Psoas muscle (tissue), 8 donors: Measurements from ENCODE around the gene XKR3. TPM values are rescaled to one million over a fixed set of nuclear protein-coding genes. Genes with fewer than 3 reads are reported as not detected.
"Not testable (repeated sequence)": the region's sequence is repeated elsewhere in the genome, so short reads cannot be mapped to it uniquely, and the experiment has no call there.

Experiments used
- ATAC-seq, 4 donors: fragments of 200-7000 bp; cut with Tn5 transposase; one replicate each; pipeline ENCODE4 v1.9.1; 2020; ENCODE audit warnings: moderate library complexity in 3 of 4, mild to moderate bottlenecking in 2 of 4
- DNase-seq, 2 donors: peaks; one replicate each; pipeline ENCODE4 v3.0.0-alpha.2; 2020
- H3K27ac ChIP-seq: fragments of 200-600 bp; one replicate; pipeline ENCODE4 v1.8.0; 2022
- H3K27me3 ChIP-seq, 3 donors: fragments of 200-600 bp in 1 of 3; one replicate each; pipeline versions ENCODE4 v1.6.1 to v1.8.0; 2013 to 2022; ENCODE audit warnings: low read length in 2 of 3, mild to moderate bottlenecking in 2 of 3, moderate library complexity in 1 of 3; ENCODE audit not compliant: insufficient read depth in 3 of 3
- H3K36me3 ChIP-seq, 2 donors: fragments of 200-600 bp in 1 of 2; one replicate each; pipeline versions ENCODE4 v1.6.1 to v1.8.0; 2013 to 2022; ENCODE audit warnings: low read depth in 1 of 2, mild to moderate bottlenecking in 1 of 2, moderate library complexity in 1 of 2; ENCODE audit not compliant: insufficient read depth in 1 of 2
- H3K4me1 ChIP-seq: fragments of 200-600 bp; one replicate; pipeline ENCODE4 v1.8.0; 2022
- H3K4me3 ChIP-seq: fragments of 200-600 bp; one replicate; pipeline ENCODE4 v1.8.0; 2022; ENCODE audit warnings: mild to moderate bottlenecking
- H3K9me3 ChIP-seq: fragments of 200-600 bp; one replicate; pipeline ENCODE4 v1.8.0; 2022
- CTCF ChIP-seq: fragments of 200-600 bp; IDR thresholded peaks from one replicate; pipeline ENCODE4 v1.8.0; 2022; ENCODE audit warnings: antibody characterized with exemption
- WGBS, 3 donors: extraction: QIAGEN DNeasy Blood & Tissue Kit; methylation state at CpG; one replicate each; pipeline versions ENCODE4 v1.1.6 to v1.1.7; 2013; 5-methylcytosine and 5-hydroxymethylcytosine counted together
- intact Hi-C, 2 donors: fragments of 100-400 bp; cut with DNase I; formaldehyde crosslinking; loops; one replicate each; pipeline versions ENCODE4 v1.11.0 to v1.14.2; 2022
- long read RNA-seq, 2 donors: library from polyadenylated mRNA; unstranded; transcript quantifications; one replicate each; pipeline ENCODE4 v2.0.0, GENCODE V29; 2021
- polyA plus RNA-seq, 3 donors: library from polyadenylated mRNA; stranded (reverse); fragments of 200-250 nt; gene quantifications; one replicate each; pipeline ENCODE4 v1.2.3, GENCODE V29; 2013
- total RNA-seq, 4 donors: library from RNA; stranded (reverse); fragmentation: NEBNext Ultra II Directional in 2 of 4; extraction: Animal tissue kit (Norgen Biotek cat#: 25700) in 2 of 4; gene quantifications; one replicate each; pipeline versions ENCODE4 v1.2.1 to v1.2.4, GENCODE V29; 2021 to 2023
- donor health status: healthy with polysubstance abuse.
- donor health status: DM: no; HTN: no; CAD: no; lungs with moderate emphysema.
- donor health status: Bipolar disorder and iron deficiency.
- donor health status: healthy.
- donor health status: DM: yes; HTN: yes; CAD: no.
- donor health status: DM: no; HTN: no; CAD: no.
- donor health status: DM: no; HTN: no; CAD: no.
- donor health status: DM: yes; HTN: yes; CAD: no.

XKR3 gene
- total RNA-seq (not detected), polyA plus RNA-seq (not detected)
- long read RNA-seq, donor 1 = 0 reads
- long read RNA-seq, donor 2 = 0 reads

GRCh38 chr22:16824716-16825687 is at the start of gene XKR3:
TSS of gene XKR3 (minus strand) at chr22:16825411. CDS start at chr22:16808073, 17,338 bp downstream.
- H3K4me3 ChIP-seq = peak within 1 kb of the TSS; percentile 35
- DNase-seq = no peak

GRCh38 chr22:16869640-16870039 is 44.4 kb upstream of the XKR3 start:
- ATAC-seq, H3K4me1 ChIP-seq, H3K27ac ChIP-seq, intact Hi-C loops, H3K4me3 ChIP-seq, H3K36me3 ChIP-seq, H3K27me3 ChIP-seq, DNase-seq, H3K9me3 ChIP-seq: not testable (repeated sequence)
- WGBS, 3 donors = 63 to 69% (median 65%) methylated on average over 6 of the region's 6 CpGs

More at GRCh38 chr22:16824716-16825687, at the start of gene XKR3:
- intact Hi-C loops = no loop called here
- Histone ChIP-seq H3K27me3 (no peaks in the 10 kb centered on the region), H3K36me3 (no peaks in the 10 kb centered on the region), H3K9me3 (no peaks in the 10 kb centered on the region), H3K4me1 (no peaks in the 10 kb centered on the region), H3K27ac (no peak within 1 kb of the TSS)
- WGBS, 3 donors = 29 to 45% (median 33%) methylated on average over 9 of the region's 9 CpGs
- no peak for TF ChIP-seq CTCF
- ATAC-seq = no peak

- no peak for TF ChIP-seq CTCF
- Histone ChIP-seq H3K4me3 (no peak overlapping the region), H3K27ac (no peak overlapping the region), H3K36me3 (no peaks in the 10 kb centered on the region), H3K4me1 (no peaks in the 10 kb centered on the region), H3K27me3 (no peaks in the 10 kb centered on the region), H3K9me3 (no peaks in the 10 kb centered on the region)
- intact Hi-C loops = no loop called here
- DNase-seq (no peak), ATAC-seq (no peak)
- 64 to 88% (median 70%) methylated on average over 3 of the region's 3 CpGs for WGBS, 3 donors
Observed at GRCh38 chr22:16866167-16866566, 41.0 kb upstream of the XKR3 start.

- H3K9me3 ChIP-seq, H3K36me3 ChIP-seq, DNase-seq, H3K27me3 ChIP-seq, H3K4me3 ChIP-seq, ATAC-seq, intact Hi-C loops, H3K4me1 ChIP-seq, H3K27ac ChIP-seq: not testable (repeated sequence)
- 66 to 72% (median 67%) methylated on average over 9 of the region's 9 CpGs for WGBS, 3 donors
Observed at GRCh38 chr22:16856851-16857250, 31.6 kb upstream of the XKR3 start.

- H3K27ac ChIP-seq = no peak overlapping the region
- intact Hi-C loops = no loop called here
- no peaks in the 10 kb centered on the region for H3K27me3 ChIP-seq
- no peaks in the 10 kb centered on the region for H3K9me3 ChIP-seq
- no peak for ATAC-seq
- DNase-seq = no peak
- H3K4me3 ChIP-seq = no peak overlapping the region
- no peaks in the 10 kb centered on the region for H3K36me3 ChIP-seq
- H3K4me1 ChIP-seq = no peaks in the 10 kb centered on the region
- TF ChIP-seq CTCF = no peak
Observed at GRCh38 chr22:16854631-16855030, 29.4 kb upstream of the XKR3 start.

- H3K27ac ChIP-seq, H3K36me3 ChIP-seq, H3K4me3 ChIP-seq, H3K9me3 ChIP-seq, H3K4me1 ChIP-seq, H3K27me3 ChIP-seq, ATAC-seq, DNase-seq, intact Hi-C loops: not testable (repeated sequence)
- WGBS, 3 donors = 42 to 62% (median 56%) methylated on average over 1 of the region's 1 CpG
Observed at GRCh38 chr22:16851268-16851996, 26.2 kb upstream of the XKR3 start.
